CD4-positive, alpha-beta T cell treated with Interleukin-1 beta for 1 hour (primary cell): ENCODE data around the gene CHRD.
"Not testable (repeated sequence)": the region's sequence is repeated elsewhere in the genome, so short reads cannot be mapped to it uniquely, and the experiment has no call there.

Experiments used
- DNase-seq, 2 donors: peaks; one replicate each; pipeline ENCODE4 v3.0.0-alpha.2; 2020 to 2022

Gene CHRD

DNA sequence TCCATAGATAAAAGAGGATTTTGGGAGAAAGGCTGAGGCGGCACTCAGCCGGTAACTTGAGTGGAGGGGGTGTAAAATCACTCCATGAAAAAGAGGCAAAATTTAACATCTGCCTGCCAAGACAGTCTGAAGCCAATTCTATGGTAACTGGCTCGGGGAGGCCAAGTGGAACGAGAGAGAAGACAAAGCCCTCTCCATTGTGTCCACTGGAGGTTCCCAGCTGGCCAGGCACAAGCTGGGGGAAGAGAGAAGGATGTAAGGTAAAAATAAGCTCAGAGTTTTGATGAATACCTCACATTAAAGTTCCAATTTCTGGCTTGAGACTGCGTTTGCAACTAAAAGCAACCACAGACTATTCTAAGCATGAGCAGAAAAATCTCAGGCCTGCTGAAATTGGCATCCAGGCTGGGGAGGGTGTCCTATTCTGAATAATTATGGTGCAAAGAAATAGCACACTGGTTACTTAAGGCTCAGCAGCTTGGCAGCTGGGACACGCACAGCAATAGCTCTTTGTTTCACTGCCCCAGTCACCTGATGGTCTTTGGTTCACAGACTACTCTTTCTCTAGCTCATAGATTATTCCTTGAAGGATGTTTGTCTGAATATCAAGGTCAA, 48.8 kb downstream of the CHRD start:
- no peak for DNase-seq

DNA sequence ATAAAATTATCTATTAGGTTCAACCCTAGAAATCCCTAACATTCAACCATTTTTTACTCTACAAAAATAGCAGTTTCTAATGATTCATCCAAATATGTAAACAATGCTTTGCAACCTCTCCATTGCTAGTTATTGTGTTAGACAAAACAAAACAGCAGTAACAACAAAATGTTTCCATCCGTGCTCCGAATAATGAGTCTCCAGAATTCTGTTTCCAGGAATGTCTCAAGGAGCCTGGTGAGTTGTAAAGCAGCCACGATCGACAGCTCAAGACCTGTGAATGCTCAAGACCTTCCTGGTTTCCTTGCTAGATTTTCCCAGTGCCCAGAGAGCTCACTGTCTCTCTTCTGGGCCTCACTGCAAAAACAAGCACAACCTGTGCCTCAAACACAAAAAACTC, 49.9 kb downstream of the CHRD start:
- no peak for DNase-seq

DNA sequence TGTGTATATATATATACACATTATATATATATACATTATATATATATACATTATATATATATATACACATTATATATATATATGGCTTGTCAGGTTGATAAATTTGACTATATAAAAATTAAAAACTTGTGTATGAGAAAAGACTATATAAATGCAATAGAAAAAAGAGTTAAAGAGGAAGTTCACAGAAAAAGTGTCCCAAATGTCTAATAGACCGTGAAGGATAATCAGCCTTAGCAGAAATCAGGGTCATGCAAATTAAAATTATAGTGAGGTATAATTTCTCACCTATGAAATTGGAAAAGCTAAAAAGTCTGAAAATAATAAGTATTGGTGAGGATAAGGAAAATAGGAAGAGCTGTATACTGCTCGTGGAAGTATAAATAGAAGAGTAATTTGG, 51.1 kb downstream of the CHRD start:
- DNase-seq = no peak

DNA sequence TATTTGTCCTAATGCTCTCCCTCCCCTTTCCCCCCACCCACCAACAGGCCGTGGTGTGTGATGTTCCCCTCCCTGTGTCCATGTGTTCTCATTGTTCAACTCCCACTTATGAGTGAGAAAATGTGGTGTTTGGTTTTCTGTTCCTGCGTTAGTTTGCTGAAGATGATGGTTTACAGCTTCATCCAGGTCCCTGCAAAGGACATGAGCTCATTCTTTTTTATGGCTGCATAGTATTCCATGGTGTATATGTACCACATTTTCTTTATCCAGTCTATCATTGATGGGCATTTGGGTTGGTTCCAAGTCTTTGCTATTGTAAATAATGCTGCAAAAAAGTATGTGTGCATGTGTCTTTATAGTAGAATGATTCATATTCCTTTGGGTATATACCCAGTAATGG, 53.3 kb downstream of the CHRD start:
- DNase-seq = not testable (repeated sequence)

DNA sequence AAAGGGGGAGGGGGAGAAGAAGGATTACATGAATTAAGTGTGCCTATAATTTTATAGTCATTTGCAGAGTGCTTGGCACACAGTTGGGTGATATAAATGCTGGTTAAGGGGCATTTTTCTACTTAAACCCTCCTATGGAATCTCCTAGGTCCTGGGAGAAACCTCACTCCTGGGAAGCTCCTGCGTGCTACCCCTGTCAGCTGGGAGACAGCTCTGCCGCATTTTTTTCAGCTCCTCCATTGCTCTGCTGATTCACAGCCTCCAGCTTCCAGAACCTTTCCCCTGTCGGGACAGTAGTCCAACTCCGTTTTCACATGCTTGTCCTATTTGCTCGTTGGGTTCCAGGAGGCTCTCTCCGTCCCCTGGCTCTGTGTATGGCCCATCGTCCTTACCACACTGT, 59.2 kb downstream of the CHRD start:
- no peak for DNase-seq
